WTC11 (cell line): ENCODE data around the gene KAZALD1. TPM values are rescaled to one million over a fixed set of nuclear protein-coding genes. Genes with fewer than 3 reads are reported as not detected.
A peak's percentile ranks its signal among the peaks of the same experiment; 100 is the strongest.

Source experiments
- E2F1 ChIP-seq: sonication (generic); formaldehyde crosslinking; IDR thresholded peaks from 2 replicates; pipeline ENCODE4 v1.8.0; 2022; ENCODE audit warnings: mild to moderate bottlenecking, missing genetic modification reagents
- FOXP4 ChIP-seq: sonication (generic); formaldehyde crosslinking; IDR thresholded peaks from 2 replicates; pipeline ENCODE4 v1.8.0; 2022; ENCODE audit warnings: mild to moderate bottlenecking, missing genetic modification reagents
- GTF2I ChIP-seq: fragments of 250-450 bp; sonication (Bioruptor Pico); conservative IDR thresholded peaks from 2 replicates; pipeline ENCODE4 v1.4.0; 2021; ENCODE audit warnings: mild to moderate bottlenecking
- JAZF1 ChIP-seq: fragments of 250-450 bp; sonication (Bioruptor Pico); IDR thresholded peaks from 2 replicates; pipeline ENCODE4 v1.9.0; 2021; ENCODE audit warnings: moderate library complexity, mild to moderate bottlenecking, inconsistent platforms
- JUN ChIP-seq: sonication (generic); formaldehyde crosslinking; IDR thresholded peaks from 2 replicates; pipeline ENCODE4 v1.8.0; 2023; ENCODE audit warnings: mild to moderate bottlenecking, missing genetic modification reagents
- KAT7 ChIP-seq: sonication (generic); formaldehyde crosslinking; IDR thresholded peaks from 2 replicates; pipeline ENCODE4 v1.8.1; 2023; ENCODE audit warnings: missing genetic modification reagents, mild to moderate bottlenecking, borderline replicate concordance
- MYBL2 ChIP-seq: sonication (generic); formaldehyde crosslinking; IDR thresholded peaks from 2 replicates; pipeline ENCODE4 v1.8.1; 2023; ENCODE audit warnings: mild to moderate bottlenecking, moderate library complexity, missing genetic modification reagents
- NFYB ChIP-seq: sonication (generic); formaldehyde crosslinking; conservative IDR thresholded peaks from 2 replicates; pipeline ENCODE4 v1.8.0; 2022; ENCODE audit warnings: low read depth, missing genetic modification reagents
- PRDM15 ChIP-seq: sonication (generic); formaldehyde crosslinking; IDR thresholded peaks from 2 replicates; pipeline ENCODE4 v1.8.0; 2022; ENCODE audit warnings: missing genetic modification reagents
- RELA ChIP-seq: sonication (generic); formaldehyde crosslinking; IDR thresholded peaks from 2 replicates; pipeline ENCODE4 v1.8.1; 2022; ENCODE audit warnings: missing genetic modification reagents, mild to moderate bottlenecking, borderline replicate concordance
- RORB ChIP-seq: fragments of 250-450 bp; sonication (Bioruptor Pico); IDR thresholded peaks from 2 replicates; pipeline ENCODE4 v1.9.0; 2021; ENCODE audit warnings: mild to moderate bottlenecking
- ZNF121 ChIP-seq: sonication (generic); formaldehyde crosslinking; IDR thresholded peaks from 2 replicates; pipeline ENCODE4 v1.8.0; 2023; ENCODE audit warnings: missing genetic modification reagents
- ZNF423 ChIP-seq: fragments of 250-450 bp; sonication (Bioruptor Pico); IDR thresholded peaks from 2 replicates; pipeline ENCODE4 v2.1.2; 2022; ENCODE audit warnings: mild to moderate bottlenecking, moderate library complexity
- ZNF512 ChIP-seq: sonication (generic); formaldehyde crosslinking; IDR thresholded peaks from 2 replicates; pipeline ENCODE4 v1.8.1; 2022; ENCODE audit warnings: missing genetic modification reagents, borderline replicate concordance
- ZNF671 ChIP-seq: fragments of 250-450 bp; sonication (Bioruptor Pico); IDR thresholded peaks from 2 replicates; pipeline ENCODE4 v1.8.0; 2021; ENCODE audit warnings: mild to moderate bottlenecking
- total RNA-seq: library from RNA; stranded (reverse); gene quantifications from 3 replicates; pipeline ENCODE4 v1.2.3, GENCODE V29; 2021
- TF ChIP-seq, protein P1 (sequence below): sonication (generic); formaldehyde crosslinking; IDR thresholded peaks from 2 replicates; pipeline ENCODE4 v1.8.1; 2023; ENCODE audit warnings: mild to moderate bottlenecking, missing genetic modification reagents, borderline replicate concordance
- TF ChIP-seq, protein P2 (sequence below): sonication (generic); formaldehyde crosslinking; IDR thresholded peaks from 2 replicates; pipeline ENCODE4 v1.8.0; 2023; ENCODE audit warnings: mild to moderate bottlenecking, missing genetic modification reagents
- TF ChIP-seq, protein P3 (sequence below): fragments of 250-450 bp; sonication (Bioruptor Pico); IDR thresholded peaks from 2 replicates; pipeline ENCODE4 v1.9.0; 2021; ENCODE audit warnings: mild to moderate bottlenecking

KAZALD1 gene
- total RNA-seq, 1 experiment from 2014 or later = 19.2 TPM

DNA sequence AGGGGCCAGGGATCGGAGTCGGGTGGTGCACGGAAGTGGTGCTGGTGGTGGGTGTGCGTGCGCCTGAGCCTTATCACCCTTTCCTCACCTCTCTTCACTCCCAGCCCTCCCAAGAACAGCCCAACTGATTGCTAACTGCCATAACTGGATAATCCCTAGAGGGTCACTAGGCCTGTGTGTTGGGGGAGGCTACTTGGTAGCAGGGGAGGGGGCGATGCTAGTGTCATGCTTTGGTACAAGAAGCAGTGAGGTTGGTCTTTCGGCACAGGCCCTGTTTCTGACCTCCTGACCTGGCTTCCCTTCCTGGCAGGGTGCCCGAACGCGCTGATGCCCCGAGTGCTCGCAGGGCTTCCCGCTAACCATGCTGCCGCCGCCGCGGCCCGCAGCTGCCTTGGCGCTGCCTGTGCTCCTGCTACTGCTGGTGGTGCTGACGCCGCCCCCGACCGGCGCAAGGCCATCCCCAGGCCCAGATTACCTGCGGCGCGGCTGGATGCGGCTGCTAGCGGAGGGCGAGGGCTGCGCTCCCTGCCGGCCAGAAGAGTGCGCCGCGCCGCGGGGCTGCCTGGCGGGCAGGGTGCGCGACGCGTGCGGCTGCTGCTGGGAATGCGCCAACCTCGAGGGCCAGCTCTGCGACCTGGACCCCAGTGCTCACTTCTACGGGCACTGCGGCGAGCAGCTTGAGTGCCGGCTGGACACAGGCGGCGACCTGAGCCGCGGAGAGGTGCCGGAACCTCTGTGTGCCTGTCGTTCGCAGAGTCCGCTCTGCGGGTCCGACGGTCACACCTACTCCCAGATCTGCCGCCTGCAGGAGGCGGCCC, 652 bp downstream of the KAZALD1 start (continued):
- TF ChIP-seq, protein P1, sequence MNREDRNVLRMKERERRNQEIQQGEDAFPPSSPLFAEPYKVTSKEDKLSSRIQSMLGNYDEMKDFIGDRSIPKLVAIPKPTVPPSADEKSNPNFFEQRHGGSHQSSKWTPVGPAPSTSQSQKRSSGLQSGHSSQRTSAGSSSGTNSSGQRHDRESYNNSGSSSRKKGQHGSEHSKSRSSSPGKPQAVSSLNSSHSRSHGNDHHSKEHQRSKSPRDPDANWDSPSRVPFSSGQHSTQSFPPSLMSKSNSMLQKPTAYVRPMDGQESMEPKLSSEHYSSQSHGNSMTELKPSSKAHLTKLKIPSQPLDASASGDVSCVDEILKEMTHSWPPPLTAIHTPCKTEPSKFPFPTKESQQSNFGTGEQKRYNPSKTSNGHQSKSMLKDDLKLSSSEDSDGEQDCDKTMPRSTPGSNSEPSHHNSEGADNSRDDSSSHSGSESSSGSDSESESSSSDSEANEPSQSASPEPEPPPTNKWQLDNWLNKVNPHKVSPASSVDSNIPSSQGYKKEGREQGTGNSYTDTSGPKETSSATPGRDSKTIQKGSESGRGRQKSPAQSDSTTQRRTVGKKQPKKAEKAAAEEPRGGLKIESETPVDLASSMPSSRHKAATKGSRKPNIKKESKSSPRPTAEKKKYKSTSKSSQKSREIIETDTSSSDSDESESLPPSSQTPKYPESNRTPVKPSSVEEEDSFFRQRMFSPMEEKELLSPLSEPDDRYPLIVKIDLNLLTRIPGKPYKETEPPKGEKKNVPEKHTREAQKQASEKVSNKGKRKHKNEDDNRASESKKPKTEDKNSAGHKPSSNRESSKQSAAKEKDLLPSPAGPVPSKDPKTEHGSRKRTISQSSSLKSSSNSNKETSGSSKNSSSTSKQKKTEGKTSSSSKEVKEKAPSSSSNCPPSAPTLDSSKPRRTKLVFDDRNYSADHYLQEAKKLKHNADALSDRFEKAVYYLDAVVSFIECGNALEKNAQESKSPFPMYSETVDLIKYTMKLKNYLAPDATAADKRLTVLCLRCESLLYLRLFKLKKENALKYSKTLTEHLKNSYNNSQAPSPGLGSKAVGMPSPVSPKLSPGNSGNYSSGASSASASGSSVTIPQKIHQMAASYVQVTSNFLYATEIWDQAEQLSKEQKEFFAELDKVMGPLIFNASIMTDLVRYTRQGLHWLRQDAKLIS (CRISPR knock-in tag) = no peak
- TF ChIP-seq JAZF1 = no peak
- peak; percentile 52; the same call in 1 of the 2 replicates for TF ChIP-seq MYBL2 (CRISPR knock-in tag)
- TF ChIP-seq RORB = no peak
- TF ChIP-seq ZNF121 (CRISPR knock-in tag) = no peak
- TF ChIP-seq FOXP4 (CRISPR knock-in tag) = peak; percentile 78
- no peak for TF ChIP-seq ZNF671 (CRISPR knock-in tag)
- no peak for TF ChIP-seq ZNF512
- TF ChIP-seq NFYB (CRISPR knock-in tag) = no peak
- TF ChIP-seq GTF2I (CRISPR knock-in tag) = no peak
- TF ChIP-seq, protein P2, sequence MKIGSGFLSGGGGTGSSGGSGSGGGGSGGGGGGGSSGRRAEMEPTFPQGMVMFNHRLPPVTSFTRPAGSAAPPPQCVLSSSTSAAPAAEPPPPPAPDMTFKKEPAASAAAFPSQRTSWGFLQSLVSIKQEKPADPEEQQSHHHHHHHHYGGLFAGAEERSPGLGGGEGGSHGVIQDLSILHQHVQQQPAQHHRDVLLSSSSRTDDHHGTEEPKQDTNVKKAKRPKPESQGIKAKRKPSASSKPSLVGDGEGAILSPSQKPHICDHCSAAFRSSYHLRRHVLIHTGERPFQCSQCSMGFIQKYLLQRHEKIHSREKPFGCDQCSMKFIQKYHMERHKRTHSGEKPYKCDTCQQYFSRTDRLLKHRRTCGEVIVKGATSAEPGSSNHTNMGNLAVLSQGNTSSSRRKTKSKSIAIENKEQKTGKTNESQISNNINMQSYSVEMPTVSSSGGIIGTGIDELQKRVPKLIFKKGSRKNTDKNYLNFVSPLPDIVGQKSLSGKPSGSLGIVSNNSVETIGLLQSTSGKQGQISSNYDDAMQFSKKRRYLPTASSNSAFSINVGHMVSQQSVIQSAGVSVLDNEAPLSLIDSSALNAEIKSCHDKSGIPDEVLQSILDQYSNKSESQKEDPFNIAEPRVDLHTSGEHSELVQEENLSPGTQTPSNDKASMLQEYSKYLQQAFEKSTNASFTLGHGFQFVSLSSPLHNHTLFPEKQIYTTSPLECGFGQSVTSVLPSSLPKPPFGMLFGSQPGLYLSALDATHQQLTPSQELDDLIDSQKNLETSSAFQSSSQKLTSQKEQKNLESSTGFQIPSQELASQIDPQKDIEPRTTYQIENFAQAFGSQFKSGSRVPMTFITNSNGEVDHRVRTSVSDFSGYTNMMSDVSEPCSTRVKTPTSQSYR (CRISPR knock-in tag) = no peak
- TF ChIP-seq, protein P3, sequence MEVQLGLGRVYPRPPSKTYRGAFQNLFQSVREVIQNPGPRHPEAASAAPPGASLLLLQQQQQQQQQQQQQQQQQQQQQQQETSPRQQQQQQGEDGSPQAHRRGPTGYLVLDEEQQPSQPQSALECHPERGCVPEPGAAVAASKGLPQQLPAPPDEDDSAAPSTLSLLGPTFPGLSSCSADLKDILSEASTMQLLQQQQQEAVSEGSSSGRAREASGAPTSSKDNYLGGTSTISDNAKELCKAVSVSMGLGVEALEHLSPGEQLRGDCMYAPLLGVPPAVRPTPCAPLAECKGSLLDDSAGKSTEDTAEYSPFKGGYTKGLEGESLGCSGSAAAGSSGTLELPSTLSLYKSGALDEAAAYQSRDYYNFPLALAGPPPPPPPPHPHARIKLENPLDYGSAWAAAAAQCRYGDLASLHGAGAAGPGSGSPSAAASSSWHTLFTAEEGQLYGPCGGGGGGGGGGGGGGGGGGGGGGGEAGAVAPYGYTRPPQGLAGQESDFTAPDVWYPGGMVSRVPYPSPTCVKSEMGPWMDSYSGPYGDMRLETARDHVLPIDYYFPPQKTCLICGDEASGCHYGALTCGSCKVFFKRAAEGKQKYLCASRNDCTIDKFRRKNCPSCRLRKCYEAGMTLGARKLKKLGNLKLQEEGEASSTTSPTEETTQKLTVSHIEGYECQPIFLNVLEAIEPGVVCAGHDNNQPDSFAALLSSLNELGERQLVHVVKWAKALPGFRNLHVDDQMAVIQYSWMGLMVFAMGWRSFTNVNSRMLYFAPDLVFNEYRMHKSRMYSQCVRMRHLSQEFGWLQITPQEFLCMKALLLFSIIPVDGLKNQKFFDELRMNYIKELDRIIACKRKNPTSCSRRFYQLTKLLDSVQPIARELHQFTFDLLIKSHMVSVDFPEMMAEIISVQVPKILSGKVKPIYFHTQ (CRISPR knock-in tag) = no peak
- TF ChIP-seq PRDM15 (CRISPR knock-in tag) = no peak
- TF ChIP-seq JUN (CRISPR knock-in tag) = no peak
- peak; percentile 79 for TF ChIP-seq ZNF423 (CRISPR knock-in tag)
- no peak for TF ChIP-seq RELA (CRISPR knock-in tag)
- no peak for TF ChIP-seq KAT7 (CRISPR knock-in tag)
- TF ChIP-seq E2F1 (CRISPR knock-in tag) = no peak
